ENCODE data around the gene LRATD1. TPM values are rescaled to one million over a fixed set of nuclear protein-coding genes. Genes with fewer than 3 reads are reported as not detected.

The LRATD1 gene
- total RNA-seq, 6 donors from 2014 or later = 3.1 to 13.5 (median 7.3) TPM

GRCh38 chr2:14615760-14616159 lies 16.8 kb upstream of the LRATD1 start:
- no peaks in the 10 kb centered on the region for H3K36me3 ChIP-seq
- H3K4me3 ChIP-seq = no peak overlapping the region
- DNase-seq = no peak
- no peak for TF ChIP-seq CTCF (IDR thresholded peaks at IDR 0.05)
- no peak for TF ChIP-seq EP300 (IDR thresholded peaks at IDR 0.05)
- no peak for TF ChIP-seq POLR2A (IDR thresholded peaks at IDR 0.05)
- no peak for TF ChIP-seq POLR2AphosphoS5 (IDR thresholded peaks at IDR 0.05)
- no peak for ATAC-seq (ENCODE audit: low FRiP score in 2 of 2)
- H3K27me3 ChIP-seq = no peaks in the 10 kb centered on the region
- H3K9me3 ChIP-seq = no peaks in the 10 kb centered on the region
- H3K27ac ChIP-seq = no peak overlapping the region
- no peaks in the 10 kb centered on the region for H3K4me1 ChIP-seq
- 91% methylated on average over 9 of the region's 9 CpGs for WGBS, 2 donors

- no peak for TF ChIP-seq POLR2A (IDR thresholded peaks at IDR 0.05)
- no peak for TF ChIP-seq CTCF (IDR thresholded peaks at IDR 0.05)
- TF ChIP-seq EP300 (IDR thresholded peaks at IDR 0.05) = no peak
- TF ChIP-seq POLR2AphosphoS5 (IDR thresholded peaks at IDR 0.05) = no peak
- Histone ChIP-seq H3K27ac (no peak overlapping the region), H3K27me3 (no peaks in the 10 kb centered on the region), H3K4me1 (no peaks in the 10 kb centered on the region), H3K9me3 (no peaks in the 10 kb centered on the region), H3K4me3 (no peak overlapping the region), H3K36me3 (no peaks in the 10 kb centered on the region)
- ATAC-seq (ENCODE audit: low FRiP score in 2 of 2) (no peak), DNase-seq (no peak)
- WGBS, 2 donors = 70 to 71% methylated on average over 4 of the region's 4 CpGs
Observed at GRCh38 chr2:14616342-14616741, 16.2 kb upstream of the LRATD1 start.

- ATAC-seq (ENCODE audit: low FRiP score in 2 of 2) (no peak), DNase-seq (no peak)
- Histone ChIP-seq H3K4me3 (no peak overlapping the region), H3K27me3 (no peaks in the 10 kb centered on the region), H3K36me3 (no peaks in the 10 kb centered on the region), H3K9me3 (no peaks in the 10 kb centered on the region), H3K4me1 (no peaks in the 10 kb centered on the region), H3K27ac (no peak overlapping the region)
- 89 to 94% methylated on average over 6 of the region's 6 CpGs for WGBS, 2 donors
- no peak for TF ChIP-seq EP300 (IDR thresholded peaks at IDR 0.05)
- no peak for TF ChIP-seq POLR2A (IDR thresholded peaks at IDR 0.05)
- no peak for TF ChIP-seq CTCF (IDR thresholded peaks at IDR 0.05)
- no peak for TF ChIP-seq POLR2AphosphoS5 (IDR thresholded peaks at IDR 0.05)
Observed at GRCh38 chr2:14616950-14617349, 15.6 kb upstream of the LRATD1 start.

- TF ChIP-seq POLR2AphosphoS5 (IDR thresholded peaks at IDR 0.05) (no peak), CTCF (IDR thresholded peaks at IDR 0.05) (no peak), EP300 (IDR thresholded peaks at IDR 0.05) (no peak), POLR2A (IDR thresholded peaks at IDR 0.05) (no peak)
- Histone ChIP-seq H3K9me3 (no peaks in the 10 kb centered on the region), H3K4me3 (no peak overlapping the region), H3K27me3 (no peaks in the 10 kb centered on the region), H3K27ac (no peak overlapping the region), H3K4me1 (no peaks in the 10 kb centered on the region), H3K36me3 (no peaks in the 10 kb centered on the region)
- no peak for ATAC-seq (ENCODE audit: low FRiP score in 2 of 2)
- DNase-seq = no peak
- 70 to 72% methylated on average over 3 of the region's 3 CpGs for WGBS, 2 donors
Observed at GRCh38 chr2:14619441-14619840, 13.1 kb upstream of the LRATD1 start.

GRCh38 chr2:14621114-14621513 lies 11.4 kb upstream of the LRATD1 start:
- no peak for ATAC-seq (ENCODE audit: low FRiP score in 2 of 2)

More at GRCh38 chr2:14621114-14621513, 11.4 kb upstream of the LRATD1 start:
- H3K4me3 ChIP-seq = no peak overlapping the region
- no peaks in the 10 kb centered on the region for H3K4me1 ChIP-seq
- H3K27ac ChIP-seq = no peak overlapping the region
- TF ChIP-seq EP300 (IDR thresholded peaks at IDR 0.05) (no peak), POLR2AphosphoS5 (IDR thresholded peaks at IDR 0.05) (no peak), POLR2A (IDR thresholded peaks at IDR 0.05) (no peak), CTCF (IDR thresholded peaks at IDR 0.05) (no peak)
- no peaks in the 10 kb centered on the region for H3K27me3 ChIP-seq
- 94 to 100% methylated on average over 1 of the region's 1 CpG for WGBS, 2 donors
- no peaks in the 10 kb centered on the region for H3K9me3 ChIP-seq
- no peak for DNase-seq
- no peaks in the 10 kb centered on the region for H3K36me3 ChIP-seq
